H1 (cell line): ENCODE results near the gene COL4A1. TPM values are rescaled to one million over a fixed set of nuclear protein-coding genes. Genes with fewer than 3 reads are reported as not detected.

Experiments
- ASH2L ChIP-seq: fragments of 200-600, 300-600 bp; sonication (generic); IDR thresholded peaks from one replicate; pipeline ENCODE4 v1.7.1; 2017; ENCODE audit warnings: low read length
- HDAC6 ChIP-seq: IDR thresholded peaks from one replicate; pipeline ENCODE4 v1.7.1; 2012; ENCODE audit warnings: low read depth, mild to moderate bottlenecking, inconsistent platforms, low read length, moderate library complexity
- KDM1A ChIP-seq: fragments of 200-600, 300-600 bp; sonication (generic); IDR thresholded peaks from 2 replicates; pipeline ENCODE4 v1.7.1; 2016; ENCODE audit warnings: mild to moderate bottlenecking, low read length, borderline replicate concordance
- POLR2A ChIP-seq, 2 experiments: IDR thresholded peaks; 1 replicate in 1 of 2; 2 replicates in 1 of 2; pipeline ENCODE4 v1.6.1; 2011; ENCODE audit warnings: low read depth in 2 of 2, low read length in 2 of 2, mild to moderate bottlenecking in 2 of 2; ENCODE audit errors: control extremely low read depth in 1 of 2
- YY1 ChIP-seq: IDR thresholded peaks from 2 replicates; pipeline ENCODE4 v1.6.1; 2011; ENCODE audit warnings: low read depth, mild to moderate bottlenecking, low read length
- polyA plus RNA-seq, 7 experiments: library from polyadenylated mRNA; depleted of rRNA in 3 of 7; stranded (reverse) in 5 of 7; unstranded in 2 of 7; fragments of >200 nt in 5 of 7; fragments of 200-250 nt in 2 of 7; gene quantifications; 1 replicate in 5 of 7; 2 replicates in 1 of 7; 4 replicates in 1 of 7; pipeline versions ENCODE4 v1.2.1 to v1.2.3, GENCODE V29; 2011 to 2013; ENCODE audit warnings: missing spikeins in 2 of 7, mixed read lengths in 2 of 7
- total RNA-seq: library from RNA; stranded (reverse); fragmentation: NEBNext Ultra II Directional; extraction: Animal tissue kit (Norgen Biotek cat#: 25700); gene quantifications from 2 replicates; pipeline ENCODE4 v1.2.1, GENCODE V29; 2021

COL4A1 gene
- total and polyA plus RNA-seq, 2 of the 8 experiments (the other 6 are each of a cell fraction or from before 2014, with no cell fraction given): 30.7 to 82.0 TPM

DNA sequence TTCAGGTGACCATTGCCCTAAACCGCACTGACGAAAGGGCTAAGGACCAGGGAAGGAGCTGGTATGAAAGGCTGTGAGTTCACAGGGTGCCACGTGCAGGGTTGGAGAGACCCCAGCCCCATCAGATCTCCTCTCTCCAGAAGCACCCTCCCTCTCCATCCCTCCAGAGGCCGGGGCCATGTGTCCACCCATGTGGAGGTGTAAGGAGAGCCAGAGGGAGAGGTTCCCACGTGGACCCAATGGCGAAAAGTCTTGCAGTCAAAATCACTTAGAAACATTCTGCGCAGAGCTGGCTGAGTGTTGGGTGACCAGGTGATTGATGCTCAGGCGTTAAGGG is 168.3 kb downstream of the COL4A1 start (continued):
- no peak for TF ChIP-seq HDAC6
- no peak for TF ChIP-seq YY1
- no peak for TF ChIP-seq POLR2A (IDR thresholded peaks at IDR 0.05; ENCODE audit: control extremely low read depth in 1 of 2, low read depth in 2 of 2, low read length in 2 of 2)
- no peak for TF ChIP-seq KDM1A
- no peak for TF ChIP-seq ASH2L
